K562 (cell line): ENCODE measurements around the gene GGT5. TPM values are rescaled to one million over a fixed set of nuclear protein-coding genes. Genes with fewer than 3 reads are reported as not detected.

Experiments used
- ATAC-seq: fragments of 200-7000 bp; cut with Tn5 transposase; 3 replicates; pipeline ENCODE4 v1.9.1; 2020; ENCODE audit warnings: moderate library complexity
- BruUV-seq: library from RNA; stranded (reverse); fragments of 400-500 nt; replicated peaks from 2 replicates; lab custom pipeline; 2021; lab: Mats Ljungman, UMichigan
- CTCF ChIA-PET: fragments of 300-600 bp; formaldehyde crosslinking; extraction: SDS; loops from one replicate; lab custom pipeline; 2021; ENCODE audit warnings: low intra/inter-chr PET ratio; lab: Yijun Ruan, JAX
- POLR2A ChIA-PET: fragments of 300-600, 350-650 bp; sonication (Branson Sonifier 250); formaldehyde crosslinking; extraction: SDS; loops from one replicate; lab custom pipeline; 2021; ENCODE audit warnings: antibody characterized with exemption, inconsistent platforms; lab: Yijun Ruan, JAX
- DNase-seq, 4 experiments: peaks; one replicate each; pipeline versions ENCODE4 v3.0.0 to v3.0.0-alpha.2; 2011 to 2018; ENCODE audit warnings: low spot score in 3 of 4, mixed read lengths in 3 of 4; ENCODE audit errors: extremely low read depth in 1 of 4
- FAIRE-seq: peaks from 2 replicates; lab custom pipeline; 2011; peaks lifted over from hg19 to GRCh38; lab: Jason Lieb, UNC
- H2AFZ ChIP-seq: 2 replicates; pipeline ENCODE4 v1.6.0; 2011; ENCODE audit warnings: low read depth, low read length, control low read depth, inconsistent platforms
- H3K27ac ChIP-seq: fragments of 200-600 bp; 3 replicates; pipeline ENCODE4 v1.8.0; 2011; ENCODE audit warnings: low read depth, mild to moderate bottlenecking, control low read depth, inconsistent platforms, low read length, moderate library complexity, mixed read lengths; ENCODE audit errors: extremely low read depth
- H3K27me3 ChIP-seq, 2 experiments: fragments of 300-600 bp in 1 of 2; 2 replicates in 1 of 2; 3 replicates in 1 of 2; pipeline versions ENCODE4 v1.6.0 to v1.8.0; 2011; ENCODE audit warnings: inconsistent platforms in 2 of 2, low read length in 2 of 2, mild to moderate bottlenecking in 1 of 2, mixed read lengths in 1 of 2, moderate library complexity in 1 of 2; ENCODE audit not compliant: control insufficient read depth in 2 of 2, insufficient read depth in 2 of 2
- H3K36me3 ChIP-seq: fragments of 300-600 bp; 3 replicates; pipeline ENCODE4 v1.8.0; 2011; ENCODE audit warnings: mild to moderate bottlenecking, low read length, inconsistent platforms; ENCODE audit not compliant: control insufficient read depth, insufficient read depth
- H3K4me1 ChIP-seq, 2 experiments: fragments of 200-600 bp in 1 of 2; replicated peaks in 1 of 2; 2 replicates in 1 of 2; 3 replicates in 1 of 2; pipeline versions ENCODE4 v1.5.1 to v1.8.0; 2011; ENCODE audit warnings: inconsistent platforms in 2 of 2, low read length in 2 of 2, mild to moderate bottlenecking in 1 of 2, mixed read lengths in 1 of 2, moderate library complexity in 1 of 2; ENCODE audit not compliant: control insufficient read depth in 2 of 2, insufficient read depth in 2 of 2
- H3K4me2 ChIP-seq: 2 replicates; pipeline ENCODE4 v1.6.1; 2011; ENCODE audit warnings: low read length, control low read depth, inconsistent platforms, mixed read lengths; ENCODE audit not compliant: insufficient read depth
- H3K4me3 ChIP-seq: fragments of 200-600 bp; sonication (generic), shearing (Covaris generic); 2 replicates; pipeline ENCODE4 v1.5.1; 2016; ENCODE audit warnings: control low read depth, inconsistent platforms
- H3K79me2 ChIP-seq: fragments of 200-600 bp; 3 replicates; pipeline ENCODE4 v1.8.0; 2011; ENCODE audit warnings: low read length, inconsistent platforms; ENCODE audit not compliant: control insufficient read depth, insufficient read depth
- H3K9ac ChIP-seq, 2 experiments: 2 replicates each; pipeline versions ENCODE4 v1.6.0 to v1.6.1; 2011; ENCODE audit warnings: low read depth in 2 of 2, low read length in 2 of 2, control low read depth in 1 of 2, inconsistent platforms in 1 of 2, mild to moderate bottlenecking in 1 of 2, mixed read lengths in 1 of 2; ENCODE audit not compliant: insufficient read depth in 1 of 2
- H3K9me1 ChIP-seq: one replicate; pipeline ENCODE4 v1.6.0; 2011; ENCODE audit warnings: inconsistent platforms, mild to moderate bottlenecking, low read length, moderate library complexity; ENCODE audit not compliant: control insufficient read depth, insufficient read depth
- H3K9me3 ChIP-seq: replicated peaks from 2 replicates; pipeline ENCODE4 v1.5.1; 2011; ENCODE audit warnings: low read depth, low read length, inconsistent platforms; ENCODE audit not compliant: control insufficient read depth, insufficient read depth
- H4K20me1 ChIP-seq: replicated peaks from 2 replicates; pipeline ENCODE4 v1.6.1; 2011; ENCODE audit warnings: low read length, inconsistent platforms, mixed read lengths; ENCODE audit not compliant: control insufficient read depth, insufficient read depth
- DEAF1 ChIP-seq: fragments of 450-650 bp; formaldehyde crosslinking; IDR thresholded peaks from 2 replicates; pipeline ENCODE4 v1.4.0; 2020; ENCODE audit warnings: mild to moderate bottlenecking, moderate library complexity
- RAD21 ChIP-seq, 2 experiments: fragments of 250-450 bp in 1 of 2; fragments of 450-650 bp in 1 of 2; sonication (Bioruptor Pico) in 1 of 2; formaldehyde crosslinking in 1 of 2; IDR thresholded peaks in 1 of 2; conservative IDR thresholded peaks in 1 of 2; 2 replicates each; pipeline versions ENCODE4 v1.4.0 to v1.8.0; 2020 to 2022; ENCODE audit warnings: mild to moderate bottlenecking in 2 of 2, moderate library complexity in 1 of 2
- REST ChIP-seq, 2 experiments: fragments of 450-650 bp; formaldehyde crosslinking in 1 of 2; IDR thresholded peaks; 2 replicates each; pipeline versions ENCODE4 v1.4.0 to v1.6.1; 2014 to 2020; ENCODE audit warnings: mild to moderate bottlenecking in 2 of 2, borderline replicate concordance in 1 of 2, low read depth in 1 of 2
- ZNF3 ChIP-seq: fragments of 250-450 bp; sonication (Bioruptor Pico); IDR thresholded peaks from 2 replicates; pipeline ENCODE4 v1.5.0; 2021; ENCODE audit warnings: mild to moderate bottlenecking, moderate library complexity
- WGBS: fragments of 100-300 bp; shearing (Covaris generic); methylation state at CpG from one replicate; pipeline ENCODE4 v1.1.6; 2016; ENCODE audit warnings: low coverage, mixed read lengths; ENCODE audit not compliant: insufficient coverage; ENCODE audit errors: missing lambda C conversion rate; 5-methylcytosine and 5-hydroxymethylcytosine counted together
- in situ Hi-C: fragments of 300-500 bp; cut with MboI; formaldehyde crosslinking; loops from 4 replicates; pipeline ENCODE4 v1.15.0; 2018; ENCODE audit warnings: inconsistent platforms, mixed read lengths
- intact Hi-C: fragments of 100-400 bp; cut with micrococcal nuclease; formaldehyde crosslinking; loops from 2 replicates; pipeline ENCODE4 v1.14.2; 2022
- polyA plus RNA-seq, 8 experiments: library from polyadenylated mRNA; depleted of rRNA in 4 of 8; stranded (reverse) in 5 of 8; unstranded in 3 of 8; fragments of >200 nt; fragmentation: Nextera tagmentation in 2 of 8; fragmentation: Illumina TruSeq in 1 of 8; extraction: Ambion mirVana in 2 of 8; extraction: Trizol in 1 of 8; gene quantifications; 2 replicates each; pipeline versions ENCODE4 v1.2.1 to v1.2.3, GENCODE V29; 2011 to 2014; ENCODE audit warnings: inconsistent platforms in 1 of 8, missing spikeins in 1 of 8
- total RNA-seq, 7 experiments: library from RNA; depleted of rRNA in 6 of 7; stranded (reverse); fragments of >200 nt in 6 of 7; fragmentation: Illumina TruSeq in 2 of 7; extraction: Trizol in 2 of 7; gene quantifications; 2 replicates each; pipeline versions ENCODE4 v1.2.1 to v1.2.3, GENCODE V29; 2011 to 2021; ENCODE audit warnings: low replicate concordance in 1 of 7

Gene GGT5
- total and polyA plus RNA-seq, 9 of the 15 experiments (the other 6 are each of a cell fraction or from before 2014, with no cell fraction given), result 0.07 to 0.69 (median 0.18) TPM; not detected in 4

- CTCF ChIA-PET, result interaction anchor here (0.7 to 1.6 kb wide), 2 partner anchors 56 to 58 kb away, joined by 3 to 11 read pairs; no protein-coding TSS in a partner anchor
- no peaks in the 10 kb centered on the region for H3K9me3 ChIP-seq
- ATAC-seq (peak; percentile 98), DNase-seq (peak; percentile 64 to 80 (median 79)), FAIRE-seq (no peak)
- no peaks in the 10 kb centered on the region for H3K9me1 ChIP-seq
- no peak overlapping the region for H3K4me2 ChIP-seq
- no peak overlapping the region for H2AFZ ChIP-seq
- POLR2A ChIA-PET, result no interaction called here
- in situ Hi-C loops, result no loop called here
- H3K27ac ChIP-seq, result no peak overlapping the region
- H3K27me3 ChIP-seq, result no peaks in the 10 kb centered on the region
- no peaks in the 10 kb centered on the region for H3K79me2 ChIP-seq
- intact Hi-C loops, result loop anchor here (2.0 kb wide), 1 partner anchor 59 kb away; no protein-coding TSS in a partner anchor
- WGBS, result 17% methylated on average over 6 of the region's 23 CpGs
- BruUV-seq, result no TSS peak
- peaks cover 0 to 25% of the 10 kb centered on the region in 2 experiments; a peak in 2 of 5 replicates for H3K4me1 ChIP-seq
- H4K20me1 ChIP-seq, result no peaks in the 10 kb centered on the region
- H3K36me3 ChIP-seq, result no peaks in the 10 kb centered on the region
- no peak overlapping the region for H3K4me3 ChIP-seq
- no peak overlapping the region for H3K9ac ChIP-seq
- TF ChIP-seq RAD21 (CRISPR knock-in tag; conservative IDR thresholded peaks at IDR 0.05 in 1 of 2, IDR thresholded peaks at IDR 0.05 in 1 of 2) (peak; percentile 47 to 79), DEAF1 (CRISPR knock-in tag) (0 out of 2 replicates have a peak, but pooled peaks have one; percentile 12), ZNF3 (CRISPR knock-in tag) (no peak), REST (IDR thresholded peaks at IDR 0.05; ENCODE audit: borderline replicate concordance) (peak; percentile 69; the same call in 1 of the 2 replicates), REST (CRISPR knock-in tag; IDR thresholded peaks at IDR 0.05; ENCODE audit: low read depth) (no peak)
Measured at GRCh38 chr22:24247564-24248344, 2.9 kb upstream of the GGT5 start.
